Neural progenitor cell (in vitro differentiated cells): ENCODE data around the gene CCDC171.

Experiments used
- EZH2 ChIP-seq: fragments of 200-600 bp; sonication (generic); IDR thresholded peaks from 2 replicates; pipeline ENCODE4 v1.6.1; 2017; ENCODE audit warnings: antibody characterized with exemption, mild to moderate bottlenecking, moderate library complexity
- EZH2phosphoT487 ChIP-seq: fragments of 200-600 bp; sonication (generic); IDR thresholded peaks from 2 replicates; pipeline ENCODE4 v1.6.1; 2017; ENCODE audit warnings: antibody characterized with exemption
- TF ChIP-seq, protein P1 (sequence below): fragments of 200-600 bp; sonication (generic); IDR thresholded peaks from 2 replicates; pipeline ENCODE4 v1.5.1; 2017; ENCODE audit warnings: antibody characterized with exemption, mild to moderate bottlenecking

DNA sequence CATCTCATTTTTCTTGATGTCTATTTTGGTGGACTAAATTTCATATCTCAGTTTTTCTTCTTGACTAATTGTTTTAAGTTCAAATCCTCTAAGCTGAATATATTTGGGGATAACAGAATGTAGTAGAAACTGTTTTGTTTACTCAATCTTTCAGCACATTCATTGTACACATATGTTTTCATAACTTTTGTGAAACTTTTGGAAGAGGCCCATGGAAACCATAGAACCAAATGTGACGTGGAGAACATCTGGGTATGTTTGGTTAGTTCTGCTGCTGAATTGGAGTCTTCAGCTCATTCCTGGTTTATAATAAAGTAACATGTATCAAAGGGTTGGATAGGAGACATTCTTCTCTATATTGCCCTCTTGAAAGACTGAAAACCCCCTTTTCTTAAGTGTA lies 88.4 kb downstream of the CCDC171 start:
- TF ChIP-seq, protein P1, sequence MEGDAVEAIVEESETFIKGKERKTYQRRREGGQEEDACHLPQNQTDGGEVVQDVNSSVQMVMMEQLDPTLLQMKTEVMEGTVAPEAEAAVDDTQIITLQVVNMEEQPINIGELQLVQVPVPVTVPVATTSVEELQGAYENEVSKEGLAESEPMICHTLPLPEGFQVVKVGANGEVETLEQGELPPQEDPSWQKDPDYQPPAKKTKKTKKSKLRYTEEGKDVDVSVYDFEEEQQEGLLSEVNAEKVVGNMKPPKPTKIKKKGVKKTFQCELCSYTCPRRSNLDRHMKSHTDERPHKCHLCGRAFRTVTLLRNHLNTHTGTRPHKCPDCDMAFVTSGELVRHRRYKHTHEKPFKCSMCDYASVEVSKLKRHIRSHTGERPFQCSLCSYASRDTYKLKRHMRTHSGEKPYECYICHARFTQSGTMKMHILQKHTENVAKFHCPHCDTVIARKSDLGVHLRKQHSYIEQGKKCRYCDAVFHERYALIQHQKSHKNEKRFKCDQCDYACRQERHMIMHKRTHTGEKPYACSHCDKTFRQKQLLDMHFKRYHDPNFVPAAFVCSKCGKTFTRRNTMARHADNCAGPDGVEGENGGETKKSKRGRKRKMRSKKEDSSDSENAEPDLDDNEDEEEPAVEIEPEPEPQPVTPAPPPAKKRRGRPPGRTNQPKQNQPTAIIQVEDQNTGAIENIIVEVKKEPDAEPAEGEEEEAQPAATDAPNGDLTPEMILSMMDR: no peak
- TF ChIP-seq EZH2 (no peak), EZH2phosphoT487 (no peak)
